Stomach (tissue), 4 donors: ENCODE data around the gene TIMM17A.

ENCODE experiments used
- EP300 ChIP-seq: sonication (generic); formaldehyde crosslinking; IDR thresholded peaks from one replicate; pipeline ENCODE4 v1.6.1; 2017; ENCODE audit warnings: antibody characterized with exemption
- TF ChIP-seq, protein P1 (sequence below), 7 experiments: fragments of 450-650 bp in 4 of 7; fragments of 200-600 bp in 3 of 7; sonication (generic) in 3 of 7; IDR thresholded peaks; one replicate each; pipeline ENCODE4 v1.5.1; 2016 to 2019; ENCODE audit warnings: antibody characterized with exemption in 7 of 7, control low read depth in 2 of 7, mild to moderate bottlenecking in 1 of 7

DNA sequence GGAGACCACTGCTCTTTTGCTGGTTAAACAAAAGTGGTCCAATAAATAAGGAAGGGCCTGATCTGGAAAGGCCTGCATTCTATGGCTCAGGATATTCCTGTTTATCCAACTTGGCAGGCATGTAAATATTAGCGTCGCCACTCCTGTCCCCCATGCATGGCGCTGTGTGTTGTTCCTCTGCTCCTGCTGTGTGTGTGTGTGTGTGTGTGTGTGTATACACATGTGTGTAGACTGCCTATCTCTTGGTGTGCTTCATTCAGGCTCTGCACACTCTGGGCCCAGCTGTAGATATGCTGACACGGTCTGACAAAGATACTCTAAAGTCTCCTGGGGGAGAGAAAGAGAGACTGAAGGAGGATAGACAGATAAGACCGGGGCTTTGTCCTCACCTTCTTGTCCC lies 15.7 kb upstream of the TIMM17A start:
- TF ChIP-seq, protein P1, sequence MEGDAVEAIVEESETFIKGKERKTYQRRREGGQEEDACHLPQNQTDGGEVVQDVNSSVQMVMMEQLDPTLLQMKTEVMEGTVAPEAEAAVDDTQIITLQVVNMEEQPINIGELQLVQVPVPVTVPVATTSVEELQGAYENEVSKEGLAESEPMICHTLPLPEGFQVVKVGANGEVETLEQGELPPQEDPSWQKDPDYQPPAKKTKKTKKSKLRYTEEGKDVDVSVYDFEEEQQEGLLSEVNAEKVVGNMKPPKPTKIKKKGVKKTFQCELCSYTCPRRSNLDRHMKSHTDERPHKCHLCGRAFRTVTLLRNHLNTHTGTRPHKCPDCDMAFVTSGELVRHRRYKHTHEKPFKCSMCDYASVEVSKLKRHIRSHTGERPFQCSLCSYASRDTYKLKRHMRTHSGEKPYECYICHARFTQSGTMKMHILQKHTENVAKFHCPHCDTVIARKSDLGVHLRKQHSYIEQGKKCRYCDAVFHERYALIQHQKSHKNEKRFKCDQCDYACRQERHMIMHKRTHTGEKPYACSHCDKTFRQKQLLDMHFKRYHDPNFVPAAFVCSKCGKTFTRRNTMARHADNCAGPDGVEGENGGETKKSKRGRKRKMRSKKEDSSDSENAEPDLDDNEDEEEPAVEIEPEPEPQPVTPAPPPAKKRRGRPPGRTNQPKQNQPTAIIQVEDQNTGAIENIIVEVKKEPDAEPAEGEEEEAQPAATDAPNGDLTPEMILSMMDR (IDR thresholded peaks at IDR 0.05) = no peak
- TF ChIP-seq EP300 = no peak
